GM13976 (cell line): ENCODE results near the gene ASCC1.

ENCODE experiments used
- DNase-seq: peaks from one replicate; pipeline ENCODE4 v3.0.0; 2012; ENCODE audit warnings: low spot score
- CTCF ChIP-seq: IDR thresholded peaks from 2 replicates; pipeline ENCODE4 v1.5.1; 2012; ENCODE audit warnings: borderline replicate concordance, mild to moderate bottlenecking; ENCODE audit not compliant: insufficient read depth; ENCODE audit errors: extremely low read depth, missing control alignments, control extremely low read depth
- in situ Hi-C: fragments of 300-500 bp; cut with MboI; formaldehyde crosslinking; loops from one replicate; pipeline ENCODE4 v1.12.0; 2022; ENCODE audit warnings: low sequenced_read_pairs, mixed read lengths, inconsistent platforms; ENCODE audit not compliant: unreplicated experiment

The ASCC1 gene

GRCh38 chr10:72127571-72127970, 88.5 kb downstream of the ASCC1 start:
- TF ChIP-seq CTCF, result no peak
- in situ Hi-C loops, result loop anchor here (10.0 kb wide), 1 partner anchor 207 kb away; no protein-coding TSS in a partner anchor
- no peak for DNase-seq

GRCh38 chr10:72126872-72127232, 89.2 kb downstream of the ASCC1 start:
- DNase-seq, result no peak
- in situ Hi-C loops, result loop anchor here (10.0 kb wide), 1 partner anchor 208 kb away; no protein-coding TSS in a partner anchor
- no peak for TF ChIP-seq CTCF

- in situ Hi-C loops, result loop anchor here (10.0 kb wide), 1 partner anchor 208 kb away; no protein-coding TSS in a partner anchor
- TF ChIP-seq CTCF, result no peak
- DNase-seq, result peak; percentile 39
These were observed 89.7 kb downstream of the ASCC1 start for GRCh38 chr10:72126184-72126871.

- no peak for TF ChIP-seq CTCF
- in situ Hi-C loops, result loop anchor here (10.0 kb wide), 1 partner anchor 210 kb away; no protein-coding TSS in a partner anchor
- no peak for DNase-seq
These were observed 91.1 kb downstream of the ASCC1 start for GRCh38 chr10:72124989-72125388.

GRCh38 chr10:72124381-72124780, 91.7 kb downstream of the ASCC1 start:
- DNase-seq, result no peak
- TF ChIP-seq CTCF, result no peak
- in situ Hi-C loops, result loop anchor here (10.0 kb wide), 1 partner anchor 210 kb away; no protein-coding TSS in a partner anchor

GRCh38 chr10:72123616-72124015, 92.5 kb downstream of the ASCC1 start:
- in situ Hi-C loops, result loop anchor here (10.0 kb wide), 1 partner anchor 211 kb away; no protein-coding TSS in a partner anchor

More at GRCh38 chr10:72123616-72124015, 92.5 kb downstream of the ASCC1 start:
- no peak for TF ChIP-seq CTCF
- no peak for DNase-seq
